HepG2 (cell line): Measurements from ENCODE around the gene AKAP8L. TPM values are rescaled to one million over a fixed set of nuclear protein-coding genes. Genes with fewer than 3 reads are reported as not detected.

Experiments used
- ELF1 ChIP-seq: sonication (generic); formaldehyde crosslinking; IDR thresholded peaks from 2 replicates; pipeline ENCODE4 v1.4.0; 2020; ENCODE audit warnings: missing genetic modification reagents
- GABPB1 ChIP-seq: IDR thresholded peaks from 2 replicates; pipeline ENCODE4 v1.6.1; 2016; ENCODE audit warnings: mild to moderate bottlenecking, missing genetic modification reagents, moderate library complexity, missing compliant biosample characterization
- SMARCC2 ChIP-seq: fragments of 450-650 bp; IDR thresholded peaks from 2 replicates; pipeline ENCODE4 v1.6.1; 2017; ENCODE audit warnings: antibody characterized with exemption, mild to moderate bottlenecking
- ZNF564 ChIP-seq: sonication (generic); formaldehyde crosslinking; IDR thresholded peaks from 2 replicates; pipeline ENCODE4 v1.8.1; 2023; ENCODE audit warnings: mild to moderate bottlenecking, missing genetic modification reagents
- ZNF569 ChIP-seq: sonication (generic); formaldehyde crosslinking; IDR thresholded peaks from 2 replicates; pipeline ENCODE4 v1.5.0; 2020; ENCODE audit warnings: mild to moderate bottlenecking, missing genetic modification reagents, moderate library complexity, borderline replicate concordance
- ZNF839 ChIP-seq: sonication (generic); formaldehyde crosslinking; IDR thresholded peaks from 2 replicates; pipeline ENCODE4 v1.4.0; 2020; ENCODE audit warnings: missing genetic modification reagents, mild to moderate bottlenecking, borderline replicate concordance
- polyA plus RNA-seq, 8 experiments: library from polyadenylated mRNA; depleted of rRNA in 3 of 8; stranded (reverse) in 7 of 8; unstranded in 1 of 8; fragments of >200 nt; fragmentation: Illumina TruSeq in 4 of 8; extraction: Trizol in 4 of 8; gene quantifications; 2 replicates each; pipeline versions ENCODE4 v1.2.1 to v1.2.3, GENCODE V29; 2011 to 2016; ENCODE audit warnings: low read depth in 4 of 8, missing spikeins in 1 of 8, mixed read lengths in 1 of 8; ENCODE audit not compliant: insufficient read depth in 1 of 8
- total RNA-seq, 5 experiments: library from RNA; depleted of rRNA; stranded (reverse); fragments of >200 nt; fragmentation: Illumina TruSeq; extraction: Trizol; gene quantifications; 2 replicates each; pipeline ENCODE4 v1.2.3, GENCODE V29; 2016; ENCODE audit warnings: low read depth in 1 of 5
- TF ChIP-seq, protein P1 (sequence below): sonication (generic); formaldehyde crosslinking; IDR thresholded peaks from 2 replicates; pipeline ENCODE4 v1.4.0; 2020; ENCODE audit warnings: missing genetic modification reagents
- TF ChIP-seq, protein P2 (sequence below), 2 experiments: sonication (generic) in 1 of 2; formaldehyde crosslinking in 1 of 2; IDR thresholded peaks; 2 replicates each; pipeline versions ENCODE4 v1.4.0 to v1.6.1; 2016 to 2020; ENCODE audit warnings: borderline replicate concordance in 1 of 2, low read depth in 1 of 2, mild to moderate bottlenecking in 1 of 2, missing genetic modification reagents in 1 of 2
- TF ChIP-seq, protein P3 (sequence below): sonication (generic); formaldehyde crosslinking; IDR thresholded peaks from 2 replicates; pipeline ENCODE4 v1.4.0; 2020; ENCODE audit warnings: mild to moderate bottlenecking, missing genetic modification reagents
- TF ChIP-seq, protein P4 (sequence below): sonication (generic); formaldehyde crosslinking; IDR thresholded peaks from 2 replicates; pipeline ENCODE4 v1.4.0; 2020; ENCODE audit warnings: mild to moderate bottlenecking, missing genetic modification reagents
- TF ChIP-seq, protein P5 (sequence below): sonication (generic); formaldehyde crosslinking; IDR thresholded peaks from 2 replicates; pipeline ENCODE4 v1.4.0; 2020; ENCODE audit warnings: mild to moderate bottlenecking, missing genetic modification reagents, borderline replicate concordance

AKAP8L gene
- total and polyA plus RNA-seq, 2 of the 13 experiments (the other 11 are each of a cell fraction or from before 2014, with no cell fraction given), result 48.2 to 49.6 TPM

DNA sequence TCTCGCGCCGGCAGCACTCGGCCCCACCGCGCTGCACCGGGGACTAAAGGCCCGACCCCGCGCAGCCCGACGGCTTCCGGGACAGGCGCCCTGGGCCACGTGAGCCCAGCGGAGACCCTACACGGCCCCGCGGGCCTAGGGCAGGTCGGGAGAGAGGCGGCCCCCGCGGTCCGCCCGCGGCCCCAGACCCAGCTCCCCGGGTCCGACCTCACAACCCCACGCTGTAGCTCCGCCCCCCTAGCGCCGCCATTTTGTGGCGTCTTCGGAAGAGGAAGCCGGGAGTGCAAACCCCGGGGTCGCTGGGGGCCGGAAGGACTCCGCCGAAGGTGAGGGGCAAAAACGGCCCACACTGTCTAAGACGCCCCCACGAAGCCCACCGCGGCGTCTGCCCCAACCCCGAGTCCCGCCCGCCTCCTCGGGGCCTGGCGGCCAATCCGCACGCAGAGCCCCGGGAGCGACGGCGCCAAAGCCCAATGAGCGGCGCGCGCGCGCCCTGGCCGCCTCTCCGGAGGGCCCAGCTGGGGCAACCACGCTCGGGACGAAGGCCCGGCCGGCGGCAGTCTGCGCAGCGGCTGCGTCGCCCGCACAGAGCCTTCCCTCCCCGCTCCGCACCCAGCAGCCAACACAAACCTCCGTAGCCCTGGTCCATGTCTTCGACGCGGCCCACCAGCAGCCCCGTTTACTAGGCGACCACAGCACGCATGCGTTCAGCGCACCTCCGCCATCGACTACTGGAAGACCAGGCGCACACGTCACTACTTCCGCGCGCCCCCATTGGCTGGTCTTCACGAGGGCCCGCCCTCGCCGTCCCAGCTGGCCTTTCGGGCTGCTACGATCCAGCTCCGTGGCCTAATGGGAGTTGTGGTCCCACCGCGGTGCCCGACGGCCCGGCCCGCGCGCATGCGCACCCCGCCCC lies 39.4 kb downstream of the AKAP8L start, which contains the start of gene AKAP8 (continued):
- TF ChIP-seq, protein P1, sequence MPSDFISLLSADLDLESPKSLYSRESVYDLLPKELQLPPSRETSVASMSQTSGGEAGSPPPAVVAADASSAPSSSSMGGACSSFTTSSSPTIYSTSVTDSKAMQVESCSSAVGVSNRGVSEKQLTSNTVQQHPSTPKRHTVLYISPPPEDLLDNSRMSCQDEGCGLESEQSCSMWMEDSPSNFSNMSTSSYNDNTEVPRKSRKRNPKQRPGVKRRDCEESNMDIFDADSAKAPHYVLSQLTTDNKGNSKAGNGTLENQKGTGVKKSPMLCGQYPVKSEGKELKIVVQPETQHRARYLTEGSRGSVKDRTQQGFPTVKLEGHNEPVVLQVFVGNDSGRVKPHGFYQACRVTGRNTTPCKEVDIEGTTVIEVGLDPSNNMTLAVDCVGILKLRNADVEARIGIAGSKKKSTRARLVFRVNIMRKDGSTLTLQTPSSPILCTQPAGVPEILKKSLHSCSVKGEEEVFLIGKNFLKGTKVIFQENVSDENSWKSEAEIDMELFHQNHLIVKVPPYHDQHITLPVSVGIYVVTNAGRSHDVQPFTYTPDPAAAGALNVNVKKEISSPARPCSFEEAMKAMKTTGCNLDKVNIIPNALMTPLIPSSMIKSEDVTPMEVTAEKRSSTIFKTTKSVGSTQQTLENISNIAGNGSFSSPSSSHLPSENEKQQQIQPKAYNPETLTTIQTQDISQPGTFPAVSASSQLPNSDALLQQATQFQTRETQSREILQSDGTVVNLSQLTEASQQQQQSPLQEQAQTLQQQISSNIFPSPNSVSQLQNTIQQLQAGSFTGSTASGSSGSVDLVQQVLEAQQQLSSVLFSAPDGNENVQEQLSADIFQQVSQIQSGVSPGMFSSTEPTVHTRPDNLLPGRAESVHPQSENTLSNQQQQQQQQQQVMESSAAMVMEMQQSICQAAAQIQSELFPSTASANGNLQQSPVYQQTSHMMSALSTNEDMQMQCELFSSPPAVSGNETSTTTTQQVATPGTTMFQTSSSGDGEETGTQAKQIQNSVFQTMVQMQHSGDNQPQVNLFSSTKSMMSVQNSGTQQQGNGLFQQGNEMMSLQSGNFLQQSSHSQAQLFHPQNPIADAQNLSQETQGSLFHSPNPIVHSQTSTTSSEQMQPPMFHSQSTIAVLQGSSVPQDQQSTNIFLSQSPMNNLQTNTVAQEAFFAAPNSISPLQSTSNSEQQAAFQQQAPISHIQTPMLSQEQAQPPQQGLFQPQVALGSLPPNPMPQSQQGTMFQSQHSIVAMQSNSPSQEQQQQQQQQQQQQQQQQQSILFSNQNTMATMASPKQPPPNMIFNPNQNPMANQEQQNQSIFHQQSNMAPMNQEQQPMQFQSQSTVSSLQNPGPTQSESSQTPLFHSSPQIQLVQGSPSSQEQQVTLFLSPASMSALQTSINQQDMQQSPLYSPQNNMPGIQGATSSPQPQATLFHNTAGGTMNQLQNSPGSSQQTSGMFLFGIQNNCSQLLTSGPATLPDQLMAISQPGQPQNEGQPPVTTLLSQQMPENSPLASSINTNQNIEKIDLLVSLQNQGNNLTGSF (CRISPR knock-in tag), result peak; percentile 58; the same call in 1 of the 2 replicates
- TF ChIP-seq, protein P2, sequence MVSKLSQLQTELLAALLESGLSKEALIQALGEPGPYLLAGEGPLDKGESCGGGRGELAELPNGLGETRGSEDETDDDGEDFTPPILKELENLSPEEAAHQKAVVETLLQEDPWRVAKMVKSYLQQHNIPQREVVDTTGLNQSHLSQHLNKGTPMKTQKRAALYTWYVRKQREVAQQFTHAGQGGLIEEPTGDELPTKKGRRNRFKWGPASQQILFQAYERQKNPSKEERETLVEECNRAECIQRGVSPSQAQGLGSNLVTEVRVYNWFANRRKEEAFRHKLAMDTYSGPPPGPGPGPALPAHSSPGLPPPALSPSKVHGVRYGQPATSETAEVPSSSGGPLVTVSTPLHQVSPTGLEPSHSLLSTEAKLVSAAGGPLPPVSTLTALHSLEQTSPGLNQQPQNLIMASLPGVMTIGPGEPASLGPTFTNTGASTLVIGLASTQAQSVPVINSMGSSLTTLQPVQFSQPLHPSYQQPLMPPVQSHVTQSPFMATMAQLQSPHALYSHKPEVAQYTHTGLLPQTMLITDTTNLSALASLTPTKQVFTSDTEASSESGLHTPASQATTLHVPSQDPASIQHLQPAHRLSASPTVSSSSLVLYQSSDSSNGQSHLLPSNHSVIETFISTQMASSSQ (IDR thresholded peaks at IDR 0.05; ENCODE audit: low read depth), result no peak
- TF ChIP-seq, protein P2 (CRISPR knock-in tag; IDR thresholded peaks at IDR 0.05; ENCODE audit: borderline replicate concordance), result peak; percentile 29; the same call in 1 of the 2 replicates
- TF ChIP-seq, protein P3, sequence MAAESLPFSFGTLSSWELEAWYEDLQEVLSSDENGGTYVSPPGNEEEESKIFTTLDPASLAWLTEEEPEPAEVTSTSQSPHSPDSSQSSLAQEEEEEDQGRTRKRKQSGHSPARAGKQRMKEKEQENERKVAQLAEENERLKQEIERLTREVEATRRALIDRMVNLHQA, result no peak
- TF ChIP-seq ZNF564 (CRISPR knock-in tag) (peak; percentile 54), ZNF569 (CRISPR knock-in tag) (no peak), ELF1 (peak; percentile 73), GABPB1 (CRISPR knock-in tag) (peak; percentile 86), ZNF839 (CRISPR knock-in tag) (no peak), SMARCC2 (no peak)
- TF ChIP-seq, protein P4, sequence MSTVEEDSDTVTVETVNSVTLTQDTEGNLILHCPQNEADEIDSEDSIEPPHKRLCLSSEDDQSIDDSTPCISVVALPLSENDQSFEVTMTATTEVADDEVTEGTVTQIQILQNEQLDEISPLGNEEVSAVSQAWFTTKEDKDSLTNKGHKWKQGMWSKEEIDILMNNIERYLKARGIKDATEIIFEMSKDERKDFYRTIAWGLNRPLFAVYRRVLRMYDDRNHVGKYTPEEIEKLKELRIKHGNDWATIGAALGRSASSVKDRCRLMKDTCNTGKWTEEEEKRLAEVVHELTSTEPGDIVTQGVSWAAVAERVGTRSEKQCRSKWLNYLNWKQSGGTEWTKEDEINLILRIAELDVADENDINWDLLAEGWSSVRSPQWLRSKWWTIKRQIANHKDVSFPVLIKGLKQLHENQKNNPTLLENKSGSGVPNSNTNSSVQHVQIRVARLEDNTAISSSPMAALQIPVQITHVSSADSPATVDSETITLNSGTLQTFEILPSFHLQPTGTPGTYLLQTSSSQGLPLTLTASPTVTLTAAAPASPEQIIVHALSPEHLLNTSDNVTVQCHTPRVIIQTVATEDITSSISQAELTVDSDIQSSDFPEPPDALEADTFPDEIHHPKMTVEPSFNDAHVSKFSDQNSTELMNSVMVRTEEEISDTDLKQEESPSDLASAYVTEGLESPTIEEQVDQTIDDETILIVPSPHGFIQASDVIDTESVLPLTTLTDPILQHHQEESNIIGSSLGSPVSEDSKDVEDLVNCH (CRISPR knock-in tag), result no peak
- TF ChIP-seq, protein P5, sequence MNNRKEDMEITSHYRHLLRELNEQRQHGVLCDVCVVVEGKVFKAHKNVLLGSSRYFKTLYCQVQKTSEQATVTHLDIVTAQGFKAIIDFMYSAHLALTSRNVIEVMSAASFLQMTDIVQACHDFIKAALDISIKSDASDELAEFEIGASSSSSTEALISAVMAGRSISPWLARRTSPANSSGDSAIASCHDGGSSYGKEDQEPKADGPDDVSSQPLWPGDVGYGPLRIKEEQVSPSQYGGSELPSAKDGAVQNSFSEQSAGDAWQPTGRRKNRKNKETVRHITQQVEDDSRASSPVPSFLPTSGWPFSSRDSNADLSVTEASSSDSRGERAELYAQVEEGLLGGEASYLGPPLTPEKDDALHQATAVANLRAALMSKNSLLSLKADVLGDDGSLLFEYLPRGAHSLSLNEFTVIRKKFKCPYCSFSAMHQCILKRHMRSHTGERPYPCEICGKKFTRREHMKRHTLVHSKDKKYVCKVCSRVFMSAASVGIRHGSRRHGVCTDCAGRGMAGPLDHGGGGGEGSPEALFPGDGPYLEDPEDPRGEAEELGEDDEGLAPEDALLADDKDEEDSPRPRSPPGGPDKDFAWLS, result no peak
